HG03025 (cell line): ENCODE results near the gene SYT8.
"Not testable (repeated sequence)": the region's sequence is repeated elsewhere in the genome, so short reads cannot be mapped to it uniquely, and the experiment has no call there.

Experiments used
- ATAC-seq: cut with Tn5 transposase; IDR thresholded peaks from one replicate; pipeline ENCODE4 v1.9.1; 2021; ENCODE audit warnings: mild to moderate bottlenecking, moderate library complexity; ENCODE audit not compliant: unreplicated experiment, low FRiP score

SYT8 gene

DNA sequence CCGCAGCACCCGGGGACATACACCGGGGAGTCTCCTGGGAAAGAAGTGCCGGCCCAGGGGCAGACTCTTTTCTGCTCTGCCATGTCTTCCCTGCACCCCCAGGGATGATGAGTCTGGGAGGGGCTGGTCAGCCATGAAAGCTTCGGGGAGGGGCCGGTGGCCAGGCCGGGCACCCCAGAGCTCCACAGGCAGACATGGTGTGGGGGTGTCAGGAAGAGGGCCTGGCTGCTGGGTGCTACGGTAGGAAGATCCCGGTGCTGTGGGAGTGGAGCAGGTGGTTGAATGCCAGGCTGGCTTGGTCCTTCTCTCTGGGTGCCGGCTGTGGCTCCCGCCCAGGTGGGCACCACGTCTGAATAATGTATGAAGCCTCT, 35.5 kb downstream of the SYT8 start:
- ATAC-seq, result no peak

- ATAC-seq, result no peak
Observed at GRCh38 chr11:1870721-1871466, 36.1 kb downstream of the SYT8 start.

DNA sequence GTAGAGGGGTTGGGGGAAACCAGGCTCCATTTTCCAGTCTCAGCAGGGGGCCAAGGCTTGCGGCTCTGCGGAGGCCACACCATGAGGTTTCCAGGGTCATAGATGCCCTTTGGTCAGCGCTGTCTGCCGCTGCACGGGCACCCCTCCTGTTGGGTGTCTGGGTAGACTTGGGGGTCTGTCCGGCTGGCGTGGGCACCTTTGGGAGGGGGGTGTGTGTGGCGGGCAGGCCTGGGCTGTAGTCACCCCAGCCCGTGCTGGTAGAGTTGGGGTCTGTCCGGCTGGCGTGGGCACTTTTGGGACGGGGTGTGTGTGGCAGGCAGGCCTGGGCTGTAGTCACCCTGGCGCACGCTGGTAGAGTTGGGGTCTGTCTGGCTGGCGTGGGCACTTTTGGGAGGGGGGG, 36.7 kb downstream of the SYT8 start:
- ATAC-seq, result no peak

GRCh38 chr11:1872267-1872985, 37.6 kb downstream of the SYT8 start:
- ATAC-seq, result no peak

DNA sequence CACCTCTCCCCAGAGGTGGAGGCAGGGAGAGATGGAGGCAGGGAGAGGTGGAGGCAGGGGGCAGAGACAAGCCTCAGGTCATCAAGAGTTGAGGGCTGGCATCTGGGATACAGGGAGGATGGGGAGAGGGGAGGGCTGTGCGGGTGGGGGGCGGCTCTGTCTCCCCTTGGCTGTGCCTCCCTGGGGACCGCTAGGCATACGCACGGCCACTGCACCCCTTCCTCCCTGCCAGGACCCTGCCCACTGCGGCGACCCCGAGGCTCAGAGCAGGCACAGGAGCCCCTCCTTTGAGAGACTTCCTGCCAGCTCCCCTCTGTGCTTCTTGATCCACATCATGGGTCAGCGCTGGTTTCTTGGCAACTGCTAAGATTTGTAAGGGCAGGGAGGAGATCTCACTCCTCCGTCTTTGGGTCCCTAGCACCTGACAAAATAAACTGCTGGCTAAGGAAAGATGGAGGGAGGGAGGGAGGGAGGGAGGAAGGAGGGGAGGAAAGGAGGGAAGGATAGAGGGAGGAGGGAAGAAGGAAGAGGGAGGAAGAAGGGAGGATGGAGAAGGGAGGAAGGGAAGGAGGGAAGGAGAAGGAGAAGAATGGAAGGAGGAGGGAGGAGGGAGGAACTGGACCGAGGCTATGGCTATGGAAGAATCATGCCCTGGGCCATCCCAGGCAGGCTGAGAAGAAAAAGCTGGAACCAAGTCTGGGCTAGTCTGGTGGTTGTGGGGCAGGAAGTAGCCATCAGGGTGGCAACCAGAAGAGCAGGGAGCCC, 38.4 kb downstream of the SYT8 start:
- no peak for ATAC-seq

DNA sequence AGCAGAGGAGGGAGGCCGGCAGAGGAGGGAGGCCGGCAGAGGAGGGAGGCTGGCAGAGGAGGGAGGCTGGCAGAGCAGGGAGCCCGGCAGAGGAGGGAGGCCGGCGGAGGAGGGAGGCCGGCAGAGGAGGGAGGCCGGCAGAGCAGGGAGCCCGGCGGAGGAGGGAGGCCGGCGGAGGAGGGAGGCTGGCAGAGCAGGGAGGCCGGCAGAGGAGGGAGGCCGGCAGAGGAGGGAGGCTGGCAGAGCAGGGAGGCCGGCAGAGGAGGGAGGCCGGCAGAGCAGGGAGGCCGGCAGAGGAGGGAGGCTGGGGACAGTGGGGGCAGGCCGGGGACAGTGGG, 39.0 kb downstream of the SYT8 start:
- not testable (repeated sequence) for ATAC-seq

GRCh38 chr11:1874441-1875092, 39.8 kb downstream of the SYT8 start:
- not testable (repeated sequence) for ATAC-seq

- no peak for ATAC-seq
Observed at GRCh38 chr11:1875093-1875850, 40.5 kb downstream of the SYT8 start.

- not testable (repeated sequence) for ATAC-seq
Observed at GRCh38 chr11:1875851-1876301, 41.1 kb downstream of the SYT8 start.

DNA sequence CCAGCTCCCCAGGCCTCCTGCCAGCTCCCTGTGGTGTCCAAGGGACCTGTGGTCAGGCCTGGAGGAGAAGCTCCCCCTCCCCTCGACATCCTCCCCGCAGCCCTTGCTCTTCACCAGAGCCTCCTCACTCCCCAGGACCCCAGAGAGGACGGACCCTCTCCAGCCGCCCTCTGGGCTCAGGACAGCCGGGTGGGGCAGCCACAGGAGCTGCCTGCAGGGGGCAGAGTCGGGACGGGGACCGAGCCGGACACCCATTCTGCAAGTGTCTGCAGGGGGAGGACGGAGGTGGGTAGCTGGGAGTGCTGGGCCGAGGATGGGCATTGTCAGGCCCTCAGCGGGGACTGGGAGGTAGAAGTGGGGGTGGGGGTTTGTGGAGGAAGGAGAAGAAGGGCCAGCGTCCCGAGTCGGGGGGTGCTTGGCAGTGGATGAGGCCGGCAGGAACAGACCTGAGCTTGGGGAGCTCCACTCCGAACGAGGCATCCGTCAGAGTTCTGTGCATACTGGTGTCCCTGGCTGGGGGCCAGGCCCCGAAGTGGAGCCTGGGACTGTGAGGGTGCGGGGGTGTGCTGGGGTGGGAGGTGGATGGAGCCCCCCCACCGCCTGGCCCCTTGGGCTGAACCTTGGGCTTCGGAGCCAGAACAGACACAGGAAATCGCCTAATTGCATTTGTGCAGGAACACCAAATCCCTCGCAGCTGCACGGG, 41.7 kb downstream of the SYT8 start:
- no peak for ATAC-seq

GRCh38 chr11:1877211-1878136, 42.7 kb downstream of the SYT8 start:
- no peak for ATAC-seq

DNA sequence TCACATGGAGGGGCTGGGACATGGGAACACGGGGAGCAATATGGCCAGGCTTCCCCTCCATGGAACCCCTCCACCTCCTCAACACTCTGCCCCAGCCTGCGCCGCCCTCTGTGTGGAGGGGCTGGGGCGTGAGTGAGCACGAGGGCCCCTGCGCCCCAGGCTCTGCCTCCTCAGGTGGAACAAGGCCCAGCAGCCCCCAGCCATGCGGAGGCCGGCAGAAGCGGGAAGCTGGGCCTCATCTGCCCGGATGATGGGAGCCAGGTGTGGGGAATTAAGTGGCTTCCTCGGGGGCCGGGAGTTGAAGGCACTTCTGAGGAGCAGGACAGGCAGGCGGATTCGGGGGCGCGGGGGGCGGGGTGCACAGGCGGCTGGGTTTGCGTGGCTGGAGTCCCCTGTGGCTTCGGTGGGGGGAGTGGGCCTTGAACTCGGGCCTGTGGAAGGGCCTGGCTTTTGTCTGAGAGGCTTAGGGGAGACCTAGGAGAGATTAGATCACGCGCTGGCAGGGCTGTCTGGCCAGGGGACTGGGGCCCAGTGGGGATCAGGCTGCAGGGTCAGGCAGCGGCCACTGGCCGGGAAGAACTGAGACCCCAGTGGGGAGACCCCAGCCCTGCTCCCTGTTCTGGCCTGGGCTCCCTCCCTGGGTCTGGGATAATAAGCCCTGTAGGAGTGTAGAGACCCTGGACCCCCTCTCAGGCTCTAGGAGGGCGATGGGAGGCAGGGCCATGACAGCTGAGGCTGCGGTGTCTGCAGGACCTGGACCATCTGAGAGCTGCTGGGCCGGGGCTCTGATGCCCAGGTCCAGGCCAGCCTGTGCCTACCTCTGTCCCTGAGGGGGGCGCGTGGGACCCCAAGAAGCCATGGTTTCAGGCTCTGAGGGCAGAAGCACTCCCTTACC, 43.6 kb downstream of the SYT8 start:
- ATAC-seq, result no peak

- no peak for ATAC-seq
Observed at GRCh38 chr11:1879342-1879940, 44.7 kb downstream of the SYT8 start.

- no peak for ATAC-seq
Observed at GRCh38 chr11:1879941-1880720, 45.3 kb downstream of the SYT8 start.

DNA sequence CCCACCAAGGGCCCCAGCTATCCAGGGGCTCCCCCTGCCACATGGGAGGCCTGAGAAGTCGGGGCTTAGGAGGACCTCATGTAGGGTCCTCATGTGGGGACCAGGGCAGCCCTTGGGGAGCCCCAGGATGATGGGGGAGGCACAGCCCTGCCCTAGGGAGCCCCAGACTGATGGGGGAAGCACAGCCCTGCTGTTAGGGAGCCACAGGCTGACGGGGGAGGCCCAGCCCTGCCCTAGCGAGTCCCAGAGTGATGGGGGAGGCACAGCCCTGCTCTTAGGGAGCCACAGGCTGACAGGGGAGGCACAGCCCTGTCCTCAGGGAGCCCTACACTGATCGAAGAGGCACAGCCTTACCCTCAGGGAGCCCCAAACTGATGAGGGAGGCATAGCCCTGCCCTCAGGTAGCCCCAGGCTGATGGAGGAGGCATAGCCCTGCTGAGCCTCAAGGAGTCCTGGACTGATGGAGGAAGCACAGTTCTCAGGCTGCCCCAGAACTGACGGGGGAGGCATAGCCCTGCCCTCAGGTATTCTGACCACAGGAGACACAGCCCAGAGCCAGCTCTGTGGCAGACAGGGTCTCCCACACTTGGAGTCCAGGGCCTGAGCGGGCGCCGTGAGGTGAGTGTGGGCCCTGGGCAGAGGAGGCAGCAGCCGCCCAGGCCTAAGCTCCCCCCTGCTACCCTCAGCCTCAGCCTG, 46.1 kb downstream of the SYT8 start:
- no peak for ATAC-seq
